ENCODE data around the gene CD79B.
A peak's percentile ranks its signal among the peaks of the same experiment; 100 is the strongest.

CD79B gene

GRCh38 chr17:63966646-63967264, 34.6 kb upstream of the CD79B start:
- no peak overlapping the region for H3K4me3 ChIP-seq (ENCODE audit: low read depth, low read length)
- H3K27ac ChIP-seq (ENCODE audit: low read depth, low read length) = no peak overlapping the region
- H3K4me1 ChIP-seq (ENCODE audit: control insufficient read depth, insufficient read depth, low read length) = peaks cover 6% of the 10 kb centered on the region; the same call in 1 of the 2 replicates
- no peaks in the 10 kb centered on the region for H3K27me3 ChIP-seq (ENCODE audit: control insufficient read depth, insufficient read depth, low read length)
- H3K9ac ChIP-seq (ENCODE audit: low read depth, low read length) = no peak overlapping the region
- H3K9me3 ChIP-seq (ENCODE audit: control insufficient read depth, insufficient read depth, low read length) = no peaks in the 10 kb centered on the region
- no peaks in the 10 kb centered on the region for H3K36me3 ChIP-seq (ENCODE audit: control insufficient read depth, insufficient read depth, low read length)

- Histone ChIP-seq H3K27me3 (ENCODE audit: control insufficient read depth, insufficient read depth, low read length) (no peaks in the 10 kb centered on the region), H3K36me3 (ENCODE audit: control insufficient read depth, insufficient read depth, low read length) (no peaks in the 10 kb centered on the region), H3K4me1 (ENCODE audit: control insufficient read depth, insufficient read depth, low read length) (peaks cover 19% of the 10 kb centered on the region; the same call in 1 of the 2 replicates), H3K4me3 (ENCODE audit: low read depth, low read length) (no peak overlapping the region), H3K9ac (ENCODE audit: low read depth, low read length) (no peak overlapping the region), H3K27ac (ENCODE audit: low read depth, low read length) (no peak overlapping the region), H3K9me3 (ENCODE audit: control insufficient read depth, insufficient read depth, low read length) (no peaks in the 10 kb centered on the region)
Observed at GRCh38 chr17:63963123-63963522, 31.0 kb upstream of the CD79B start.

GRCh38 chr17:63962298-63962744, 30.2 kb upstream of the CD79B start:
- Histone ChIP-seq H3K4me3 (ENCODE audit: low read depth, low read length) (peak overlapping the region; percentile 7; the same call in 1 of the 2 replicates), H3K27ac (ENCODE audit: low read depth, low read length) (peak overlapping the region; percentile 67), H3K27me3 (ENCODE audit: control insufficient read depth, insufficient read depth, low read length) (no peaks in the 10 kb centered on the region)

GRCh38 chr17:63961355-63962212, 29.5 kb upstream of the CD79B start:
- H3K27ac ChIP-seq (ENCODE audit: low read depth, low read length) = peak overlapping the region; percentile 67
- H3K9ac ChIP-seq (ENCODE audit: low read depth, low read length) = peak overlapping the region; percentile 57
- H3K4me3 ChIP-seq (ENCODE audit: low read depth, low read length) = peak overlapping the region; percentile 58

More at GRCh38 chr17:63962298-63962744, 30.2 kb upstream of the CD79B start:
- H3K9me3 ChIP-seq (ENCODE audit: control insufficient read depth, insufficient read depth, low read length) = no peaks in the 10 kb centered on the region
- no peak overlapping the region for H3K9ac ChIP-seq (ENCODE audit: low read depth, low read length)
- H3K36me3 ChIP-seq (ENCODE audit: control insufficient read depth, insufficient read depth, low read length) = no peaks in the 10 kb centered on the region
- H3K4me1 ChIP-seq (ENCODE audit: control insufficient read depth, insufficient read depth, low read length) = peaks cover 19% of the 10 kb centered on the region; the same call in 1 of the 2 replicates

GRCh38 chr17:63960430-63960829, 28.3 kb upstream of the CD79B start:
- Histone ChIP-seq H3K27me3 (ENCODE audit: control insufficient read depth, insufficient read depth, low read length) (no peaks in the 10 kb centered on the region), H3K27ac (ENCODE audit: low read depth, low read length) (no peak overlapping the region), H3K4me3 (ENCODE audit: low read depth, low read length) (peak overlapping the region; percentile 58), H3K4me1 (ENCODE audit: control insufficient read depth, insufficient read depth, low read length) (peaks cover 19% of the 10 kb centered on the region; the same call in 1 of the 2 replicates), H3K9me3 (ENCODE audit: control insufficient read depth, insufficient read depth, low read length) (no peaks in the 10 kb centered on the region), H3K36me3 (ENCODE audit: control insufficient read depth, insufficient read depth, low read length) (peaks cover 6% of the 10 kb centered on the region; the same call in 1 of the 2 replicates), H3K9ac (ENCODE audit: low read depth, low read length) (no peak overlapping the region)

More at GRCh38 chr17:63961355-63962212, 29.5 kb upstream of the CD79B start:
- no peaks in the 10 kb centered on the region for H3K27me3 ChIP-seq (ENCODE audit: control insufficient read depth, insufficient read depth, low read length)
- H3K4me1 ChIP-seq (ENCODE audit: control insufficient read depth, insufficient read depth, low read length) = peaks cover 19% of the 10 kb centered on the region; the same call in 1 of the 2 replicates
- no peaks in the 10 kb centered on the region for H3K9me3 ChIP-seq (ENCODE audit: control insufficient read depth, insufficient read depth, low read length)
- H3K36me3 ChIP-seq (ENCODE audit: control insufficient read depth, insufficient read depth, low read length) = peaks cover 3% of the 10 kb centered on the region; the same call in 1 of the 2 replicates

- no peaks in the 10 kb centered on the region for H3K9me3 ChIP-seq (ENCODE audit: control insufficient read depth, insufficient read depth, low read length)
- H3K27ac ChIP-seq (ENCODE audit: low read depth, low read length) = no peak overlapping the region
- no peaks in the 10 kb centered on the region for H3K27me3 ChIP-seq (ENCODE audit: control insufficient read depth, insufficient read depth, low read length)
- H3K4me3 ChIP-seq (ENCODE audit: low read depth, low read length) = peak overlapping the region; percentile 58; the same call in 1 of the 2 replicates
- H3K9ac ChIP-seq (ENCODE audit: low read depth, low read length) = no peak overlapping the region
- peaks cover 6% of the 10 kb centered on the region; the same call in 1 of the 2 replicates for H3K36me3 ChIP-seq (ENCODE audit: control insufficient read depth, insufficient read depth, low read length)
- H3K4me1 ChIP-seq (ENCODE audit: control insufficient read depth, insufficient read depth, low read length) = peaks cover 19% of the 10 kb centered on the region; the same call in 1 of the 2 replicates
Observed at GRCh38 chr17:63960006-63960405, 27.9 kb upstream of the CD79B start.

GRCh38 chr17:63956296-63956920, 24.3 kb upstream of the CD79B start:
- no peaks in the 10 kb centered on the region for H3K9me3 ChIP-seq (ENCODE audit: control insufficient read depth, insufficient read depth, low read length)
- peaks cover 13% of the 10 kb centered on the region; the same call in 1 of the 2 replicates for H3K4me1 ChIP-seq (ENCODE audit: control insufficient read depth, insufficient read depth, low read length)
- H3K27ac ChIP-seq (ENCODE audit: low read depth, low read length) = no peak overlapping the region
- H3K36me3 ChIP-seq (ENCODE audit: control insufficient read depth, insufficient read depth, low read length) = peaks cover 6% of the 10 kb centered on the region; the same call in 1 of the 2 replicates
- H3K9ac ChIP-seq (ENCODE audit: low read depth, low read length) = no peak overlapping the region
- no peaks in the 10 kb centered on the region for H3K27me3 ChIP-seq (ENCODE audit: control insufficient read depth, insufficient read depth, low read length)
- H3K4me3 ChIP-seq (ENCODE audit: low read depth, low read length) = no peak overlapping the region

GRCh38 chr17:63955791-63956190, 23.7 kb upstream of the CD79B start:
- Histone ChIP-seq H3K9ac (ENCODE audit: low read depth, low read length) (no peak overlapping the region), H3K36me3 (ENCODE audit: control insufficient read depth, insufficient read depth, low read length) (peaks cover 6% of the 10 kb centered on the region; the same call in 1 of the 2 replicates), H3K27ac (ENCODE audit: low read depth, low read length) (no peak overlapping the region), H3K9me3 (ENCODE audit: control insufficient read depth, insufficient read depth, low read length) (no peaks in the 10 kb centered on the region), H3K4me3 (ENCODE audit: low read depth, low read length) (no peak overlapping the region), H3K27me3 (ENCODE audit: control insufficient read depth, insufficient read depth, low read length) (no peaks in the 10 kb centered on the region), H3K4me1 (ENCODE audit: control insufficient read depth, insufficient read depth, low read length) (peaks cover 10% of the 10 kb centered on the region; the same call in 1 of the 2 replicates)

- Histone ChIP-seq H3K9me3 (ENCODE audit: control insufficient read depth, insufficient read depth, low read length) (no peaks in the 10 kb centered on the region), H3K36me3 (ENCODE audit: control insufficient read depth, insufficient read depth, low read length) (peaks cover 6% of the 10 kb centered on the region; the same call in 1 of the 2 replicates), H3K27ac (ENCODE audit: low read depth, low read length) (no peak overlapping the region), H3K27me3 (ENCODE audit: control insufficient read depth, insufficient read depth, low read length) (no peaks in the 10 kb centered on the region), H3K4me1 (ENCODE audit: control insufficient read depth, insufficient read depth, low read length) (peaks cover 4% of the 10 kb centered on the region; the same call in 1 of the 2 replicates), H3K4me3 (ENCODE audit: low read depth, low read length) (no peak overlapping the region), H3K9ac (ENCODE audit: low read depth, low read length) (no peak overlapping the region)
Observed at GRCh38 chr17:63955232-63955631, 23.1 kb upstream of the CD79B start.

GRCh38 chr17:63954402-63955063, 22.4 kb upstream of the CD79B start:
- Histone ChIP-seq H3K9me3 (ENCODE audit: control insufficient read depth, insufficient read depth, low read length) (no peaks in the 10 kb centered on the region), H3K9ac (ENCODE audit: low read depth, low read length) (no peak overlapping the region), H3K36me3 (ENCODE audit: control insufficient read depth, insufficient read depth, low read length) (peaks cover 6% of the 10 kb centered on the region; the same call in 1 of the 2 replicates), H3K4me1 (ENCODE audit: control insufficient read depth, insufficient read depth, low read length) (no peaks in the 10 kb centered on the region), H3K27ac (ENCODE audit: low read depth, low read length) (no peak overlapping the region), H3K27me3 (ENCODE audit: control insufficient read depth, insufficient read depth, low read length) (no peaks in the 10 kb centered on the region), H3K4me3 (ENCODE audit: low read depth, low read length) (no peak overlapping the region)

Data from HUES48 (cell line).